ENCODE results near the gene AIFM1. TPM values are rescaled to one million over a fixed set of nuclear protein-coding genes. Genes with fewer than 3 reads are reported as not detected.

The AIFM1 gene
- total RNA-seq, 2 experiments from 2014 or later, result 48.8 to 61.7 TPM

GRCh38 chrX:130108647-130109428, 56.8 kb downstream of the AIFM1 start:
- Mint-ChIP-seq H3K9me3 (ENCODE audit: low read depth) (no peaks in the 10 kb centered on the region), H3K4me1 (peaks cover 42% of the 10 kb centered on the region), H3K36me3 (ENCODE audit: low read depth) (peaks cover 5% of the 10 kb centered on the region), H3K27ac (peak overlapping the region; percentile 91), H3K27me3 (no peaks in the 10 kb centered on the region), H3K4me3 (peak overlapping the region; percentile 92)
- ChIA-PET POLR2A (interaction anchor here (0.6 kb wide), 1 partner anchor 230 kb away, joined by 15 read pairs; no protein-coding TSS in a partner anchor), CTCF (interaction anchor here (0.7 to 1.2 kb wide), 6 partner anchors 10 to 83 kb away, joined by 3 to 4 read pairs (median 4); no protein-coding TSS in a partner anchor)
- DNase-seq, result peak; percentile 60
- intact Hi-C loops (cut with DNase I, micrococcal nuclease), result loop anchor here (1.0 to 2.0 kb wide), 2 partner anchors 16 to 17 kb away; no protein-coding TSS in a partner anchor
- peak; percentile 62 for ATAC-seq

GRCh38 chrX:130106071-130106470, 59.6 kb downstream of the AIFM1 start:
- ChIA-PET POLR2A (no interaction called here), CTCF (interaction anchor here (0.7 kb wide), 1 partner anchor 14 kb away, joined by 5 read pairs; no protein-coding TSS in a partner anchor)
- Mint-ChIP-seq H3K36me3 (ENCODE audit: low read depth) (peaks cover 5% of the 10 kb centered on the region), H3K27me3 (no peaks in the 10 kb centered on the region), H3K9me3 (ENCODE audit: low read depth) (no peaks in the 10 kb centered on the region), H3K4me1 (peaks cover 47% of the 10 kb centered on the region), H3K4me3 (no peak overlapping the region), H3K27ac (no peak overlapping the region)
- DNase-seq, result no peak
- no peak for ATAC-seq
- intact Hi-C loops (cut with DNase I, micrococcal nuclease), result no loop called here

DNA sequence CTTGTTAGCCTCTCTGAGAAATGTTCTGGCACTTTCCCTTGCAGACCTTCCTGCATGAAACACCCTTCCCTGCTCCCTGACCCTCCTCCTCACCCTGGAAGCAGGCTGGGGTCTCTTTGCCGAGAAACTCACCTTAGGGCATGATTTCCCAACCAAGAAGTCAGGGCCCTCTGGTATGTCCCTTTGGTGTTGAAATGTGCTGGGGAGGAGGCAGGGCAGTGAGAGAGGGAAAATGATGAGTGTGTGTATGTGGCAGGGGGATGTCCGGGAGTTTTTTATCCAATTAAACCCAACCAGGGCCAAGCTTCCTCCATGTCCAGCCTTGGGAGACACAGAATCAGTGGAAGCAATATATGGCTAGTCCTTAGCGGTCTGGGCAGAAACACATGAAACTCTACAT, 60.4 kb downstream of the AIFM1 start:
- CTCF ChIA-PET, result interaction anchor here (0.7 to 1.2 kb wide), 2 partner anchors 14 to 18 kb away, joined by 4 to 5 read pairs; no protein-coding TSS in a partner anchor
- peaks cover 55% of the 10 kb centered on the region for H3K4me1 Mint-ChIP-seq

DNA sequence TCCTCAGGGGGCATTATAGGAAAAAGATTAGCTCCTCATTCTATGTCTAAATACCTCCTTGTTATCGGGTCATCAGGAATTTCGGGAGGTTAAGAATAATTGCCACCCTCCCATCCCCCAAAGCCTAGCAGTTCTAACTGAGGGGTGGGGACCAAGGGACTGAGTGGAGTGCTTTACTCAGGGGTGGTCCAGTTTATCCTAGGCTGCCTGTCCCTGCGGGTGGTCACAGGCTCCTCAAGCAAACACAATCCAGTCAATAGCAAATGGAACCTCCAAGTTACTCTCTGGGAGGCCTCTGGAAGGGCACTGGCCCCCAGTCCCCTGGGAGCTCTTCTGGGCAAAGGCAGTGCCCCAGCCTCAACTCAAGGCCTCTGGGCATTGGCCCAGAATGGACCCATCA, 62.0 kb downstream of the AIFM1 start:
- POLR2A ChIA-PET, result no interaction called here
- peaks cover 64% of the 10 kb centered on the region for H3K4me1 Mint-ChIP-seq
- CTCF ChIA-PET, result no interaction called here
- H3K9me3 Mint-ChIP-seq (ENCODE audit: low read depth), result no peaks in the 10 kb centered on the region
- no peaks in the 10 kb centered on the region for H3K27me3 Mint-ChIP-seq
- H3K27ac Mint-ChIP-seq, result no peak overlapping the region
- peaks cover 9% of the 10 kb centered on the region for H3K36me3 Mint-ChIP-seq (ENCODE audit: low read depth)
- H3K4me3 Mint-ChIP-seq, result no peak overlapping the region
- ATAC-seq (no peak), DNase-seq (no peak)
- intact Hi-C loops (cut with DNase I, micrococcal nuclease), result no loop called here

More for the DNA sequence above, 60.4 kb downstream of the AIFM1 start:
- ATAC-seq (no peak), DNase-seq (no peak)
- Mint-ChIP-seq H3K9me3 (ENCODE audit: low read depth) (no peaks in the 10 kb centered on the region), H3K4me3 (no peak overlapping the region), H3K27me3 (no peaks in the 10 kb centered on the region), H3K36me3 (ENCODE audit: low read depth) (peaks cover 9% of the 10 kb centered on the region), H3K27ac (no peak overlapping the region)
- POLR2A ChIA-PET, result no interaction called here
- intact Hi-C loops (cut with DNase I, micrococcal nuclease), result no loop called here

DNA sequence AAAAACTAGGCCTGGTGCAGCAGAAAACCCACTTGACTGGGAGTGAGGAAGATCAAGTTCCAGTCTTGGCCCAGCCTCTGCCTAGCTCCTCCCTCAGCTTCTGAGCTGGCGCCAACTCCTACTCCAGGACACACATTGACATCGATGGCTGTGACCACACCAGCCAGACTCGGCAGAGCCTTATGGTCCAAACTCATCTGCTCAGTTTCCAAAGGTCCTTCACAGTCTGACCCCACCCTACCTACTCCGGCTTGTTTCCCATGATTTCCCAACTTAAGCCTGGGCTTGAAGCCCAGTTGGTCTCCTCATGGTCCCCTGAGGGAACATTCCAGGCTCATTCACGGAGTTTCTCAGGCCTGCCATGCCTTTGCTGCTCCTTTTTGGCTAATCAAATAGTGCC, 65.5 kb downstream of the AIFM1 start:
- POLR2A ChIA-PET, result no interaction called here
- no peak overlapping the region for H3K4me3 Mint-ChIP-seq

DNA sequence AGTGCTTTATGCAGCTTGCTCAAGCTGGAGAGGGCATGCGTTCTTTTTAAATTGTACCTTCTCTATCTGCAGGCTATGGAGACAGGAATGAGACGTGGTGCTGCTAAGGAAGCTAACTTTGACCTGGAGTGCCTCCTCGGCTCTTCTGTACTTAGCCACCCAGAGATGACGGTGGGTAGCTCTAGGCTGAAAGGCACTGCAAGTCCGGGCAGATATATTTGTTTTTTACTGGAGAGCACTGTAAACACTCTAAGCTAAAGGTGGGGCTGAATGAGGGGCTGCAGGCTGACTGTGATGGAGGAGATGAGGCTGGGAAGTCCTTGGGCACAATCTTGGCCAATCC, 67.5 kb downstream of the AIFM1 start:
- POLR2A ChIA-PET, result no interaction called here
- Mint-ChIP-seq H3K36me3 (ENCODE audit: low read depth) (peaks cover 3% of the 10 kb centered on the region), H3K9me3 (ENCODE audit: low read depth) (no peaks in the 10 kb centered on the region), H3K4me3 (no peak overlapping the region), H3K27ac (peak overlapping the region; percentile 67), H3K4me1 (peaks cover 63% of the 10 kb centered on the region), H3K27me3 (no peaks in the 10 kb centered on the region)
- intact Hi-C loops (cut with DNase I, micrococcal nuclease), result no loop called here
- ATAC-seq, result no peak
- DNase-seq, result no peak
- CTCF ChIA-PET, result interaction anchor here (0.6 to 1.3 kb wide), 4 partner anchors 11 to 74 kb away, joined by 3 to 4 read pairs (median 4); no protein-coding TSS in a partner anchor

More for the DNA sequence above, 65.5 kb downstream of the AIFM1 start:
- H3K27ac Mint-ChIP-seq, result no peak overlapping the region
- peaks cover 63% of the 10 kb centered on the region for H3K4me1 Mint-ChIP-seq
- H3K27me3 Mint-ChIP-seq, result no peaks in the 10 kb centered on the region
- DNase-seq, result no peak
- CTCF ChIA-PET, result no interaction called here
- intact Hi-C loops (cut with DNase I, micrococcal nuclease), result no loop called here
- ATAC-seq, result no peak
- peaks cover 7% of the 10 kb centered on the region for H3K36me3 Mint-ChIP-seq (ENCODE audit: low read depth)
- H3K9me3 Mint-ChIP-seq (ENCODE audit: low read depth), result no peaks in the 10 kb centered on the region

DNA sequence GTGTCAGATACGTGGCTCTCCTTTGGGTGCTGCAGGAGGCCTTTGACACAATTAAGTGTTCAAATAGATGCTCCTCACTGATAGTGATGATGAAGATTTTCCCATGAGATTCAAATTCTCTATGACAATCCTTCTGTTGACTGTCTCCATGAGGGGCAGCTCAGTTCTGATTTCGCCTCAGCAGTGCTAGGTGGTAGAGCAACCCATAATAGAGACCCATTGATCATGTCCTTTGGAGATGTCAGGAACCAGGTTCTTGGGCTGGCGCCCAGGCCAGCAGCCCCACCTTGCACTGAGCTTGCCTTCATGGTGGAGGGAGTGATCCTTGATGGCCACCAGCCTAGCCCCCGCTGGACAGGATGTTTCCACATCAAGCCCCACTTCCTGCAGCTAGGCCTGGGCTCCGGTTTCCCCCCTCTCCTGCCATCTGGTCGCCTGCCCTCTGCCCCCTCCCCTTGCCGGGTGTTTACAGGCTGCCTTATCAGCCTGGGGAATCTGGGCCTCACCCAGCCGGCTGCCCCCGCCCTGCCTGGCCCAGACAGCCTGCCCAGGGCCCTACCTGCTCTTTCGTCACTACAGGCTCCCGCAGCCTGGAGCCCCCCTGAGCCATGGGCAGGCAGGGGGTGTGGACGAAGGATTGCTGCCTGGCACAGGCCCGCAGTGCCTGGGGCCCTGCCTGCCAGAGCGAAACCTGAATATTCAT, 68.0 kb downstream of the AIFM1 start:
- ChIA-PET POLR2A (no interaction called here), CTCF (interaction anchor here (0.6 to 1.3 kb wide), 4 partner anchors 10 to 74 kb away, joined by 3 to 4 read pairs (median 4); no protein-coding TSS in a partner anchor)
- no peaks in the 10 kb centered on the region for H3K9me3 Mint-ChIP-seq (ENCODE audit: low read depth)
- intact Hi-C loops (cut with DNase I, micrococcal nuclease), result no loop called here
- H3K36me3 Mint-ChIP-seq (ENCODE audit: low read depth), result peaks cover 3% of the 10 kb centered on the region
- H3K27me3 Mint-ChIP-seq, result no peaks in the 10 kb centered on the region
- peak overlapping the region; percentile 67 for H3K27ac Mint-ChIP-seq
- H3K4me1 Mint-ChIP-seq, result peaks cover 64% of the 10 kb centered on the region
- H3K4me3 Mint-ChIP-seq, result no peak overlapping the region
- DNase-seq (peak; percentile 30), ATAC-seq (peak; percentile 62)

DNA sequence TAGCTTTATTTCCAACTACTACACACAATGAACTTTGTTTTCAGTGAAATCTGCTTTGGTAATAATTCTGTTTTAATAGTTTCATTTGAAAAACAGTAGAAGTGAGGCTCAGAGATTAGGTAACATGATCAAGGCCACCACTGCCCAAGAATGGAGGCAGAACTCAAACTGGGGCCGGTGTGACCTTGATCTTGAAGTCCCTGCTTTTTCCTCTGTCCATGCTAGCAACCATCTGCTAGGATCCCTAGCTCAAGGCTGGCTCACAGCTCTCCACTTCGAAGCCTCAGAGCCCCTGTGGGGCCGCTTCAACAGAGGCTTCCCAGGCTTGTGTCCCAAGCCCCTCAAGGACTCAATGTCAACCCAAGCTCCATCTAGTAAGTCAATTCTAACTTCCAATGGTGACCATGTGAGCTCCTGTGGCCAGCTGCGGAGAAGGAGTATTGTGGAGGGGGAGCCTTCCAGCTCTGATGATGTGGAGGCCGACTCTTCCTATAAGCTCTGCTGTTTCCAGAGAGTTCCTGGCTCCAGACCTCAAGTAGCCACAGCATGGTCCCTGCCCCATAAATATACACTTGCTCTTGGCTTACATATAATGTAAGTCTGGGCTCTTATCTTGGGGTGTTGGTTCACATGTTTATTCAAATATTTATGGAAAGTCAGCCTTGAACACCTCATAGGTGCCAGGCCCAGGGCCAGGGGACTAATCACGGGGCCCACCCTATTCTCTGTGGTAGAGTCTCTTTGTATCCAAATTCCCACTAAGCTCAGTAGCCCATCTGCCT, 70.2 kb downstream of the AIFM1 start:
- H3K4me1 Mint-ChIP-seq, result peaks cover 67% of the 10 kb centered on the region
- intact Hi-C loops (cut with DNase I, micrococcal nuclease), result no loop called here
- CTCF ChIA-PET, result interaction anchor here (0.6 to 1.1 kb wide), 4 partner anchors 13 to 291 kb away, joined by 3 to 5 read pairs (median 4); partner anchors contain the start of gene AIFM1
- no peak overlapping the region for H3K4me3 Mint-ChIP-seq
- H3K9me3 Mint-ChIP-seq (ENCODE audit: low read depth), result no peaks in the 10 kb centered on the region
- H3K27me3 Mint-ChIP-seq, result no peaks in the 10 kb centered on the region
- DNase-seq (no peak), ATAC-seq (no peak)
- POLR2A ChIA-PET, result no interaction called here
- no peak overlapping the region for H3K27ac Mint-ChIP-seq
- H3K36me3 Mint-ChIP-seq (ENCODE audit: low read depth), result peaks cover 2% of the 10 kb centered on the region

- intact Hi-C loops (cut with DNase I, micrococcal nuclease), result no loop called here
- DNase-seq, result no peak
- ChIA-PET POLR2A (interaction anchor here (0.6 kb wide), 1 partner anchor 183 kb away, joined by 4 read pairs; no protein-coding TSS in a partner anchor), CTCF (interaction anchor here (1.0 to 1.1 kb wide), 2 partner anchors 14 to 71 kb away, joined by 3 to 5 read pairs; partner anchors contain the start of gene AIFM1)
- no peak overlapping the region for H3K4me3 Mint-ChIP-seq
- no peaks in the 10 kb centered on the region for H3K27me3 Mint-ChIP-seq
- H3K9me3 Mint-ChIP-seq (ENCODE audit: low read depth), result no peaks in the 10 kb centered on the region
- peaks cover 66% of the 10 kb centered on the region for H3K4me1 Mint-ChIP-seq
- peaks cover 4% of the 10 kb centered on the region for H3K36me3 Mint-ChIP-seq (ENCODE audit: low read depth)
- no peak overlapping the region for H3K27ac Mint-ChIP-seq
- no peak for ATAC-seq
Observed at GRCh38 chrX:130094696-130095095, 70.9 kb downstream of the AIFM1 start.

DNA sequence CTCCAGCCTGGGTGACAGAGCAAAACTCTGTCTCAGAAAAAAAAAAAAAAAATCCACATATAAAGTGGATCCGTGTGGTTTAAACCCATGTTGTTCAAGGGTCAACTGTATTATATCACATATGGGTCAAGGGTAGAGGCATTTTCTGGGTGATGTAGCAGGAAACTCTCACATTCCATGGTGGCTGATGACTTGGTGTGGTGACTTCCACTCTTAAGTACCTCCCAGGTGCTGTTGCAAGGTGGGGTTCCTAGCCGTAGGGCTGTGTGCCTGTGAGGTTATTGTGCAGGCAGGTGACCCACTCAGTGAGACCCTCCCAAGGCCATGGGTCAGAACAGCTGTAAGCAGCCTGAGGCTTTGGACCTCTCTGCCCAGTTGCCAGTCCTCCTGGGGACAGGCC, 72.4 kb downstream of the AIFM1 start:
- ChIA-PET CTCF (no interaction called here), POLR2A (no interaction called here)
- intact Hi-C loops (cut with DNase I, micrococcal nuclease), result loop anchor here in 1 of 2 experiments (2.0 kb wide), 1 partner anchor 16 kb away; no protein-coding TSS in a partner anchor
- Mint-ChIP-seq H3K4me1 (peaks cover 62% of the 10 kb centered on the region), H3K9me3 (ENCODE audit: low read depth) (no peaks in the 10 kb centered on the region), H3K27me3 (no peaks in the 10 kb centered on the region), H3K4me3 (no peak overlapping the region), H3K27ac (no peak overlapping the region), H3K36me3 (ENCODE audit: low read depth) (peaks cover 7% of the 10 kb centered on the region)
- ATAC-seq (no peak), DNase-seq (no peak)

DNA sequence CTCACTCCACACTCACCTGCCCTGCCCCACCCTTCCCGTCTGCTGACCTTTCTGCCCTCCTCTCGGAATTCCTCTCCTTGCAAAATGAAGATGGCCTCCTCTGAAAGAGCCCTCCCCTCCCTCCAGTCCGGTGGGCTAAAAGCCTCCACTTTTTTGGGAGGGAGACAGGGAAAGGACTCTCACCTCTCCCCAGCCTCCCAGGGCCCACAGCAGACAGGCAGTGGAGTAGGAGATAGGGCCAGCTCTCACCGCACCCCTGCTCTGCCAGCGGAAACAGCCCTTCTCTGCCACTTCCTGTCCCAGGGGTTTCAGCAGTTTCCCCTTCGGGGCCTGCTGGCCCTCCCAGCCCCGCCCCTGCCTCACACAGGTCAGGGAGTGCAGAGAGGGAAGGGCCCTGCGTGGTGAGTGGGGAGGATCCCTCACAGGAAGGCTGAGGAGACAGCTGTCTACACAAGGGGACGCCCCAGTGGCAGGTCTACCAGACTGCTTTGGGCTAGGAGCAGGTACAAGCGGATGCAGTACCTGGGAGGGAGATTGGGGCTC, 73.6 kb downstream of the AIFM1 start:
- H3K4me1 Mint-ChIP-seq, result peaks cover 63% of the 10 kb centered on the region
- H3K36me3 Mint-ChIP-seq (ENCODE audit: low read depth), result peaks cover 9% of the 10 kb centered on the region
- H3K9me3 Mint-ChIP-seq (ENCODE audit: low read depth), result no peaks in the 10 kb centered on the region
- H3K27ac Mint-ChIP-seq, result peak overlapping the region; percentile 97
- peak; percentile 98 for ATAC-seq
- intact Hi-C loops (cut with DNase I, micrococcal nuclease), result loop anchor here (1.0 to 2.0 kb wide), 3 partner anchors 10 to 17 kb away; no protein-coding TSS in a partner anchor
- peak; percentile 93 for DNase-seq
- no peaks in the 10 kb centered on the region for H3K27me3 Mint-ChIP-seq
- CTCF ChIA-PET, result interaction anchor here (0.6 kb wide), 1 partner anchor 64 kb away, joined by 3 read pairs; no protein-coding TSS in a partner anchor
- POLR2A ChIA-PET, result no interaction called here
- H3K4me3 Mint-ChIP-seq, result peak overlapping the region; percentile 78

All from activated CD4-positive, alpha-beta T cell treated with anti-CD3 and anti-CD28 coated beads for 36 hours (primary cell).